GM10266 (cell line): ENCODE data around the gene CCDC152.

ENCODE experiments used
- DNase-seq: peaks from one replicate; pipeline ENCODE4 v3.0.0; 2012; ENCODE audit errors: extremely low spot score
- TF ChIP-seq, protein P1 (sequence below): IDR thresholded peaks from 2 replicates; pipeline ENCODE4 v1.5.1; 2012; ENCODE audit warnings: mild to moderate bottlenecking, low read depth; ENCODE audit not compliant: control insufficient read depth, insufficient read depth; ENCODE audit errors: missing control alignments

Gene CCDC152

GRCh38 chr5:42806004-42806700 is 49.5 kb downstream of the CCDC152 start:
- DNase-seq, result no peak
- TF ChIP-seq, protein P1, sequence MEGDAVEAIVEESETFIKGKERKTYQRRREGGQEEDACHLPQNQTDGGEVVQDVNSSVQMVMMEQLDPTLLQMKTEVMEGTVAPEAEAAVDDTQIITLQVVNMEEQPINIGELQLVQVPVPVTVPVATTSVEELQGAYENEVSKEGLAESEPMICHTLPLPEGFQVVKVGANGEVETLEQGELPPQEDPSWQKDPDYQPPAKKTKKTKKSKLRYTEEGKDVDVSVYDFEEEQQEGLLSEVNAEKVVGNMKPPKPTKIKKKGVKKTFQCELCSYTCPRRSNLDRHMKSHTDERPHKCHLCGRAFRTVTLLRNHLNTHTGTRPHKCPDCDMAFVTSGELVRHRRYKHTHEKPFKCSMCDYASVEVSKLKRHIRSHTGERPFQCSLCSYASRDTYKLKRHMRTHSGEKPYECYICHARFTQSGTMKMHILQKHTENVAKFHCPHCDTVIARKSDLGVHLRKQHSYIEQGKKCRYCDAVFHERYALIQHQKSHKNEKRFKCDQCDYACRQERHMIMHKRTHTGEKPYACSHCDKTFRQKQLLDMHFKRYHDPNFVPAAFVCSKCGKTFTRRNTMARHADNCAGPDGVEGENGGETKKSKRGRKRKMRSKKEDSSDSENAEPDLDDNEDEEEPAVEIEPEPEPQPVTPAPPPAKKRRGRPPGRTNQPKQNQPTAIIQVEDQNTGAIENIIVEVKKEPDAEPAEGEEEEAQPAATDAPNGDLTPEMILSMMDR, result no peak

GRCh38 chr5:42806701-42807262 is 50.2 kb downstream of the CCDC152 start:
- TF ChIP-seq, protein P1, result no peak
- no peak for DNase-seq

DNA sequence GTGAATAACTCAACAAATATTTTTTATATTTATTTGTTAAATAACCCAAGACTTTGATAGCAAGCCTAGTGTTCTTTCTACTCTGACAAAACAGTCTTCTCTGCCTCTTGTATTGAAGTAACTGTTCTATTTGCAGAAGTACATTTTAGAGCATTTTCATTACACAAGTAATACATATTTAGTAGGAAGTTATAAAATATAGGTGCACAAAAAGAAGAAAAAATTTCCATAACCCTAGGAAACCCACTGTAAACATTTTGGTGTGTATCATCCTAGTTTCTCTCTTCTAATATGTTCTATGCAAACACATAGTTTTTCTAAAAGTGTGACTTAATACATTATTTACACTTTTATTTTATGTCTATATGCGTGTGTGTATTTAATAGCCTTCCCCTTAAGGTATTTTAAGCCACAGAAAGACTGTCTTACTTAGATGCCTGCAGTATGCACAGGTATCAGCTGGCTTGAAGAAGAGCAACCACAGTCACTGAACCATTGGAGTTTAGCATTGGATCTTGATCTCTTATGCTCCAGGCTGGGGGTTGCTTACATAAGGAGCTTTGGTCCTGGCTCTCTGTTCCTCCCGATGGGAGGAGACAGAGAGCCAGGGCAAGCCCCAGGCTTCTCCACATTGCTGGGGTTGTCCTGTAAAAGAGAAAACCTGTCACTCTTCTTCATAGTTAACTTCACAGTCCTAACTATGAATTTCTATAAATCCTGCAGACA is 51.3 kb downstream of the CCDC152 start:
- TF ChIP-seq, protein P1, result no peak
- DNase-seq, result no peak

DNA sequence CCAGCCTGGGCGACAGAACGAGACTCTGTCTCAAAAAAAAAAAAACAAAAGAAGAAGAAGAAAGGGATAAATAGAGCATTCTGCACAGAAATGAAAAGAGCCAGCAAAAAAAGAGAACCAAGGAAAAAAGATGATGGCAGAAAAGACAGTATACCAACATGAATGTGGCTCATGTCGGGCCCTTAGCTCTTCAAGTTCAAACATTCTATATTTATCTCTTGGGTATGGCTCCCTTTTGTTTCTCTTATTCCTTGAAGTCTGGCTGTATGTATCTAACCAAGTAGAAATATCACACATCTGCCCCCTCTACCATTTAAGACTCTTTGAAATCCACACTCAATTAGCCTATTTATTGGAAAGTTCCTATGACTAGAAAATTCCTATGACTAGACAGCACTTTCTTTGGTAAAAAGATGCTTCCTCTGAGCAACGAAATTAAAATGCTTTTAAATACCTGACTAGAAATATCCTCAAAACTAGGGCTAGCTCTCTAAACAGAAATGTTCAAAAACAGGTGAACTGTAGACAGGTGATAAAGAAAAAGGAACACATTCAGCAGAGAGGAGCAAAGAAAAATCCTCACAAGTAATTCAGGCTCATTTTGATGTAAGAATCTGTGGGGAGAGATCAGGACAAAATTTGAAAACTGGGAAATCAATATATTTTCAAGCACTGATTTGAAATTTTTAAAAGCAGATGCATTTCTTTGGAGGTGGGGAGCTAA is 52.4 kb downstream of the CCDC152 start:
- TF ChIP-seq, protein P1, result no peak
- no peak for DNase-seq

- DNase-seq, result no peak
- TF ChIP-seq, protein P1, result no peak
Measured at GRCh38 chr5:42810834-42811590, 54.4 kb downstream of the CCDC152 start.

- TF ChIP-seq, protein P1, result no peak
- DNase-seq, result no peak
Measured at GRCh38 chr5:42811591-42812446, 55.2 kb downstream of the CCDC152 start, which contains the start of gene SELENOP. Gene SELENOP (minus strand): TSS chr5:42811892. CDS start chr5:42808353, 3,539 bp downstream.
